ENCODE measurements around the gene MAPK10. TPM values are rescaled to one million over a fixed set of nuclear protein-coding genes. Genes with fewer than 3 reads are reported as not detected.

MAPK10 gene
- total and polyA plus RNA-seq, 9 of the 15 experiments (the other 6 are each of a cell fraction or from before 2014, with no cell fraction given): 0.10 to 0.53 (median 0.18) TPM; not detected in 4

DNA sequence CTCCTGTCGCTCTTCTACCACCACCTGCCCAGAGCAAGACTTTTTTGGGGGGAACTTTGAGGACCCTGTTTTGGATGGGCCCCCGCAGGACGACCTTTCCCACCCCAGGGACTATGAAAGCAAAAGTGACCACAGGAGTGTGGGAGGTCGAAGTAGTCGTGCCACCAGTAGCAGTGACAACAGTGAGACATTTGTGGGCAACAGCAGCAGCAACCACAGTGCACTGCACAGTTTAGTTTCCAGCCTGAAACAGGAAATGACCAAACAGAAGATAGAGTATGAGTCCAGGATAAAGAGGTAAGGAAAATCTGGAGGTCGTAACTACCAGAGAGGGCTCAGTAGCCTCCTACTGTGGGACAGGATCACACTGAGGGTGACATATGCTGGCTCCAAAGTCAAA is 364.5 kb downstream of the MAPK10 start:
- H3K27ac ChIP-seq (ENCODE audit: extremely low read depth, low read depth, low read length): no peak overlapping the region
- no TSS peak for BruUV-seq (replicated peaks)
- H3K4me1 ChIP-seq (replicated peaks in 1 of 2; ENCODE audit: control insufficient read depth in 2 of 2, insufficient read depth in 2 of 2, low read length in 2 of 2): no peaks in the 10 kb centered on the region
- no peaks in the 10 kb centered on the region for H3K9me1 ChIP-seq (ENCODE audit: control insufficient read depth, insufficient read depth, low read length)
- FAIRE-seq (no peak), DNase-seq (ENCODE audit: extremely low read depth in 1 of 4, low spot score in 3 of 4) (no peak), ATAC-seq (no peak)
- H3K9ac ChIP-seq (ENCODE audit: insufficient read depth in 1 of 2, low read depth in 2 of 2, low read length in 2 of 2): no peak overlapping the region
- no peak overlapping the region for H2AFZ ChIP-seq (ENCODE audit: low read depth, low read length)
- H3K79me2 ChIP-seq (ENCODE audit: control insufficient read depth, insufficient read depth, low read length): no peaks in the 10 kb centered on the region
- H3K4me2 ChIP-seq (ENCODE audit: insufficient read depth, low read length): no peak overlapping the region
- no peaks in the 10 kb centered on the region for H4K20me1 ChIP-seq (replicated peaks; ENCODE audit: control insufficient read depth, insufficient read depth, low read length)
- in situ Hi-C loops (cut with MboI) (no loop called here), intact Hi-C loops (cut with micrococcal nuclease) (no loop called here)
- ChIA-PET POLR2A (interaction anchor here (0.6 kb wide), 1 partner anchor 162 kb away, joined by 3 read pairs; no protein-coding TSS in a partner anchor), CTCF (ENCODE audit: low intra/inter-chr PET ratio) (no interaction called here)
- H3K4me3 ChIP-seq: no peak overlapping the region
- 60% methylated on average over 4 of the region's 6 CpGs for WGBS (ENCODE audit: insufficient coverage, low coverage, missing lambda C conversion rate)
- no peaks in the 10 kb centered on the region; the same call in 2 of the 3 replicates for H3K36me3 ChIP-seq (ENCODE audit: control insufficient read depth, insufficient read depth, low read length)
- TF ChIP-seq SMARCA4 (IDR thresholded peaks at IDR 0.05): no peak
- TF ChIP-seq JUN (IDR thresholded peaks at IDR 0.05; ENCODE audit: borderline replicate concordance, low read depth, low read length): no peak
- TF ChIP-seq JUN (CRISPR knock-in tag; IDR thresholded peaks at IDR 0.05; ENCODE audit: borderline replicate concordance): no peak
- TF ChIP-seq HDAC8 (tag; IDR thresholded peaks at IDR 0.05): no peak
- no peak for TF ChIP-seq KAT2B (IDR thresholded peaks at IDR 0.05; ENCODE audit: low read depth, low read length)
- H3K9me3 ChIP-seq (replicated peaks; ENCODE audit: control insufficient read depth, insufficient read depth, low read depth, low read length): no peaks in the 10 kb centered on the region
- H3K27me3 ChIP-seq (ENCODE audit: control insufficient read depth in 2 of 2, insufficient read depth in 2 of 2, low read length in 2 of 2): no peaks in the 10 kb centered on the region

DNA sequence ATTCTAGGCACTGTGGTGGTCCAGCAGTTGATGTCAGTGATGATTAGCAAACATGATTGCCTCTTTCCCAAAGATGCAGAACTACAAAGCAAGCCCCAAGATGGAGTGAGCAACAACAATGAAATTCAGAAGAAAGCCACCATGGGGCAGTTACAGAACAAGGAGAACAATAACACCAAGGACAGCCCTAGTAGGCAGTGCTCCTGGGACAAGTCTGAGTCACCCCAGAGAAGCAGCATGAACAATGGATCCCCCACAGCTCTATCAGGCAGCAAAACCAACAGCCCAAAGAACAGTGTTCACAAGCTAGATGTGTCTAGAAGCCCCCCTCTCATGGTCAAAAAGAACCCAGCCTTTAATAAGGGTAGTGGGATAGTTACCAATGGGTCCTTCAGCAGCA is 365.3 kb downstream of the MAPK10 start:
- ATAC-seq (no peak), DNase-seq (ENCODE audit: extremely low read depth in 1 of 4, low spot score in 3 of 4) (no peak), FAIRE-seq (no peak)
- no peaks in the 10 kb centered on the region for H3K27me3 ChIP-seq (ENCODE audit: control insufficient read depth in 2 of 2, insufficient read depth in 2 of 2, low read length in 2 of 2)
- no peaks in the 10 kb centered on the region for H3K4me1 ChIP-seq (replicated peaks in 1 of 2; ENCODE audit: control insufficient read depth in 2 of 2, insufficient read depth in 2 of 2, low read length in 2 of 2)
- H3K79me2 ChIP-seq (ENCODE audit: control insufficient read depth, insufficient read depth, low read length): no peaks in the 10 kb centered on the region
- no peaks in the 10 kb centered on the region for H3K9me1 ChIP-seq (ENCODE audit: control insufficient read depth, insufficient read depth, low read length)
- in situ Hi-C loops (cut with MboI) (no loop called here), intact Hi-C loops (cut with micrococcal nuclease) (no loop called here)
- H3K9me3 ChIP-seq (replicated peaks; ENCODE audit: control insufficient read depth, insufficient read depth, low read depth, low read length): no peaks in the 10 kb centered on the region
- H4K20me1 ChIP-seq (replicated peaks; ENCODE audit: control insufficient read depth, insufficient read depth, low read length): no peaks in the 10 kb centered on the region
- H3K4me3 ChIP-seq: no peak overlapping the region
- H3K4me2 ChIP-seq (ENCODE audit: insufficient read depth, low read length): no peak overlapping the region
- H3K27ac ChIP-seq (ENCODE audit: extremely low read depth, low read depth, low read length): no peak overlapping the region
- CTCF ChIA-PET (ENCODE audit: low intra/inter-chr PET ratio): no interaction called here
- H2AFZ ChIP-seq (ENCODE audit: low read depth, low read length): no peak overlapping the region
- H3K9ac ChIP-seq (ENCODE audit: insufficient read depth in 1 of 2, low read depth in 2 of 2, low read length in 2 of 2): no peak overlapping the region
- POLR2A ChIA-PET: no interaction called here
- H3K36me3 ChIP-seq (ENCODE audit: control insufficient read depth, insufficient read depth, low read length): no peaks in the 10 kb centered on the region; the same call in 2 of the 3 replicates
- no TSS peak for BruUV-seq (replicated peaks)
- no peak for TF ChIP-seq MTA1 (IDR thresholded peaks at IDR 0.05; ENCODE audit: borderline replicate concordance)
- no peak for TF ChIP-seq LEF1 (IDR thresholded peaks at IDR 0.05)
- TF ChIP-seq, protein P1, sequence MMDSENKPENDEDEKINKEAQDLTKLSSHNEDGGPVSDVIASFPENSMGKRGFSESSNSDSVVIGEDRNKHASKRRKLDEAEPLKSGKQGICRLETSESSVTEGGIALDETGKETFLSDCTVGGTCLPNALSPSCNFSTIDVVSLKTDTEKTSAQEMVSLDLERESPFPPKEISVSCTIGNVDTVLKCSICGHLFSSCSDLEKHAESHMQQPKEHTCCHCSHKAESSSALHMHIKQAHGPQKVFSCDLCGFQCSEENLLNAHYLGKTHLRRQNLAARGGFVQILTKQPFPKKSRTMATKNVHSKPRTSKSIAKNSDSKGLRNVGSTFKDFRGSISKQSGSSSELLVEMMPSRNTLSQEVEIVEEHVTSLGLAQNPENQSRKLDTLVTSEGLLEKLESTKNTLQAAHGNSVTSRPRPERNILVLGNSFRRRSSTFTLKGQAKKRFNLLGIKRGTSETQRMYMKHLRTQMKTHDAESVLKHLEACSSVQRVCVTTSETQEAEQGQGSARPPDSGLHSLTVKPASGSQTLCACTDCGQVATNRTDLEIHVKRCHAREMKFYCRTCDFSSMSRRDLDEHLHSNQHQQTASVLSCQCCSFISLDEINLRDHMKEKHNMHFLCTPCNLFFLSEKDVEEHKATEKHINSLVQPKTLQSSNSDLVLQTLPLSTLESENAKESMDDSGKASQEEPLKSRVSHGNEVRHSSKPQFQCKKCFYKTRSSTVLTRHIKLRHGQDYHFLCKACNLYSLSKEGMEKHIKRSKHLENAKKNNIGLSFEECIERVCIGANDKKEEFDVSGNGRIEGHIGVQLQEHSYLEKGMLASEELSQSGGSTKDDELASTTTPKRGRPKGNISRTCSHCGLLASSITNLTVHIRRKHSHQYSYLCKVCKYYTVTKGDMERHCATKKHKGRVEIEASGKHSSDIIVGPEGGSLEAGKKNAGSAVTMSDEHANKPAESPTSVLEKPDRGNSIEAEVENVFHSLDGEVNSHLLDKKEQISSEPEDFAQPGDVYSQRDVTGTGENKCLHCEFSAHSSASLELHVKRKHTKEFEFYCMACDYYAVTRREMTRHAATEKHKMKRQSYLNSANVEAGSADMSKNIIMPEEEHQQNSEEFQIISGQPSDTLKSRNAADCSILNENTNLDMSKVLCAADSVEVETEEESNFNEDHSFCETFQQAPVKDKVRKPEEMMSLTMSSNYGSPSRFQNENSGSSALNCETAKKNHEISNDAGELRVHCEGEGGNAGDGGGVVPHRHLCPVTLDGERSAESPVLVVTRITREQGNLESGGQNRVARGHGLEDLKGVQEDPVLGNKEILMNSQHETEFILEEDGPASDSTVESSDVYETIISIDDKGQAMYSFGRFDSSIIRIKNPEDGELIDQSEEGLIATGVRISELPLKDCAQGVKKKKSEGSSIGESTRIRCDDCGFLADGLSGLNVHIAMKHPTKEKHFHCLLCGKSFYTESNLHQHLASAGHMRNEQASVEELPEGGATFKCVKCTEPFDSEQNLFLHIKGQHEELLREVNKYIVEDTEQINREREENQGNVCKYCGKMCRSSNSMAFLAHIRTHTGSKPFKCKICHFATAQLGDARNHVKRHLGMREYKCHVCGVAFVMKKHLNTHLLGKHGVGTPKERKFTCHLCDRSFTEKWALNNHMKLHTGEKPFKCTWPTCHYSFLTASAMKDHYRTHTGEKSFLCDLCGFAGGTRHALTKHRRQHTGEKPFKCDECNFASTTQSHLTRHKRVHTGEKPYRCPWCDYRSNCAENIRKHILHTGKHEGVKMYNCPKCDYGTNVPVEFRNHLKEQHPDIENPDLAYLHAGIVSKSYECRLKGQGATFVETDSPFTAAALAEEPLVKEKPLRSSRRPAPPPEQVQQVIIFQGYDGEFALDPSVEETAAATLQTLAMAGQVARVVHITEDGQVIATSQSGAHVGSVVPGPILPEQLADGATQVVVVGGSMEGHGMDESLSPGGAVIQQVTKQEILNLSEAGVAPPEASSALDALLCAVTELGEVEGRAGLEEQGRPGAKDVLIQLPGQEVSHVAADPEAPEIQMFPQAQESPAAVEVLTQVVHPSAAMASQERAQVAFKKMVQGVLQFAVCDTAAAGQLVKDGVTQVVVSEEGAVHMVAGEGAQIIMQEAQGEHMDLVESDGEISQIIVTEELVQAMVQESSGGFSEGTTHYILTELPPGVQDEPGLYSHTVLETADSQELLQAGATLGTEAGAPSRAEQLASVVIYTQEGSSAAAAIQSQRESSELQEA (IDR thresholded peaks at IDR 0.05; ENCODE audit: low read depth): no peak
- TF ChIP-seq RBM22 (IDR thresholded peaks at IDR 0.05; ENCODE audit: low read depth, low read length, poor library complexity, severe bottlenecking): no peak
